GM19035 (cell line): ENCODE data around the gene PSME3.
"Not testable (repeated sequence)": the region's sequence is repeated elsewhere in the genome, so short reads cannot be mapped to it uniquely, and the experiment has no call there.

Experiments used
- ATAC-seq: cut with Tn5 transposase; IDR thresholded peaks from one replicate; pipeline ENCODE4 v1.9.1; 2021; ENCODE audit not compliant: unreplicated experiment

The PSME3 gene

DNA sequence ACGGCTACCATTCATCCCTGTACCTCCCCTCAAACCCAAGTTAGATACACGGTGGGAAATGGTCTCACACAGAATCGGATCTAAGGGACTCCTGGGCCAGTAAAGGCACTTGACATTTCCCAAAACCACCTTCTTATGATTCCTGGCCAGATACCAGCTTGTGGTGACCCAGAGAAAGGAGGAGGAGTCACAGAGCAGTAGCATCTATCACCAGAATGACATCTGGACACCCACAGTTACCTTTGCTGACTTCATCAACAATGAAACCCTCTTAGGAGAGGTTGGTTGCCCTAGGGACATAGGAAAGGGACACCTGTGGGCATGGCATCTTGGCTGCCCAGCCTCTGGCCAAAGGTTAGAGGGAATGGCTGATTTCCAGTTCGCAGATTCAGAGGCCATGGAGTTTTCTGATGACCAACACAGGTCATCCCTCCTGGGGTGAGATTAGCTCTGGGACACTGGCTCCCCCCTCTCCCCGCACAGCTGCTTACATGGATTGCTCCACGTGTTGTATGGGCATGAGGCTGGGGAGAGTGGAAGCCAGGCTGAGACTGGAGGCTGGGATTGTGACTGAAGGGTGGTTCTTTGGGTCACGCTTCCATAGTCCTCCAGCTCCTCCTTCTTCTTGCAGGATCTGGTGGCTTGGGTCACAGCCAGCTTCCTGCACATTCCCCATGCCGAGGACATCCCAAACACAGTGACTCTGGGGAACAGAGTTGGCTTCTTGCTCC lies 16.4 kb downstream of the PSME3 start:
- ATAC-seq = no peak

DNA sequence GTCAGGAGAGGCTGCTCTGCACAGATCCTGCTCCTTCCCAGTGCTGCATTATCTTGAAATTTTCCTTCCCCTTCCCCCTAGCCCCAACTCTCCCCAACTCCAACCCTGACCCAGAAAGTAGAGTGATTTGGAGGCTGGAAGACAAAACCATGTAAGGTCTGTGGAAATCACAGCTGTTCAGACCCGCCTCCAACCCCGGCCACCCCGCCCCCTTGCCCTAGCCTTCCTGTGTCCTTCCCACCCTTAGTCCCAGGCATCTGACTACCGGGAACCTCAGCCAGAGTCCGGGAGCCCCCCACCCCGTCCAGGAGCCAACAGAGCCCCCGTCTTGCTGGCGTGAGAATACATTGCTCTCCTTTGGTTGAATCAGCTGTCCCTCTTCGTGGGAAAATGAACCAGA lies 17.8 kb downstream of the PSME3 start, which contains the start of gene AOC3:
Gene AOC3, plus strand, starts transcription at position 246 of the 400 bp plus-strand sequence. Its CDS starts 145 bp downstream, at position 391.
- ATAC-seq = no peak

DNA sequence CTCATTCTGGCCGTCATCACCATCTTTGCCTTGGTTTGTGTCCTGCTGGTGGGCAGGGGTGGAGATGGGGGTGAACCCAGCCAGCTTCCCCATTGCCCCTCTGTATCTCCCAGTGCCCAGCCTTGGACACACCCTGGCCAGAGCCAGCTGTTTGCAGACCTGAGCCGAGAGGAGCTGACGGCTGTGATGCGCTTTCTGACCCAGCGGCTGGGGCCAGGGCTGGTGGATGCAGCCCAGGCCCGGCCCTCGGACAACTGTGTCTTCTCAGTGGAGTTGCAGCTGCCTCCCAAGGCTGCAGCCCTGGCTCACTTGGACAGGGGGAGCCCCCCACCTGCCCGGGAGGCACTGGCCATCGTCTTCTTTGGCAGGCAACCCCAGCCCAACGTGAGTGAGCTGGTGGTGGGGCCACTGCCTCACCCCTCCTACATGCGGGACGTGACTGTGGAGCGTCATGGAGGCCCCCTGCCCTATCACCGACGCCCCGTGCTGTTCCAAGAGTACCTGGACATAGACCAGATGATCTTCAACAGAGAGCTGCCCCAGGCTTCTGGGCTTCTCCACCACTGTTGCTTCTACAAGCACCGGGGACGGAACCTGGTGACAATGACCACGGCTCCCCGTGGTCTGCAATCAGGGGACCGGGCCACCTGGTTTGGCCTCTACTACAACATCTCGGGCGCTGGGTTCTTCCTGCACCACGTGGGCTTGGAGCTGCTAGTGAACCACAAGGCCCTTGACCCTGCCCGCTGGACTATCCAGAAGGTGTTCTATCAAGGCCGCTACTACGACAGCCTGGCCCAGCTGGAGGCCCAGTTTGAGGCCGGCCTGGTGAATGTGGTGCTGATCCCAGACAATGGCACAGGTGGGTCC lies 18.4 kb downstream of the PSME3 start:
- not testable (repeated sequence) for ATAC-seq

DNA sequence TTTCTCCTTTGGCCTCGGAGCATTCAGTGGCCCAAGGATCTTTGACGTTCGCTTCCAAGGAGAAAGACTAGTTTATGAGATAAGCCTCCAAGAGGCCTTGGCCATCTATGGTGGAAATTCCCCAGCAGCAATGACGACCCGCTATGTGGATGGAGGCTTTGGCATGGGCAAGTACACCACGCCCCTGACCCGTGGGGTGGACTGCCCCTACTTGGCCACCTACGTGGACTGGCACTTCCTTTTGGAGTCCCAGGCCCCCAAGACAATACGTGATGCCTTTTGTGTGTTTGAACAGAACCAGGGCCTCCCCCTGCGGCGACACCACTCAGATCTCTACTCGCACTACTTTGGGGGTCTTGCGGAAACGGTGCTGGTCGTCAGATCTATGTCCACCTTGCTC lies 19.2 kb downstream of the PSME3 start:
- ATAC-seq = no peak

DNA sequence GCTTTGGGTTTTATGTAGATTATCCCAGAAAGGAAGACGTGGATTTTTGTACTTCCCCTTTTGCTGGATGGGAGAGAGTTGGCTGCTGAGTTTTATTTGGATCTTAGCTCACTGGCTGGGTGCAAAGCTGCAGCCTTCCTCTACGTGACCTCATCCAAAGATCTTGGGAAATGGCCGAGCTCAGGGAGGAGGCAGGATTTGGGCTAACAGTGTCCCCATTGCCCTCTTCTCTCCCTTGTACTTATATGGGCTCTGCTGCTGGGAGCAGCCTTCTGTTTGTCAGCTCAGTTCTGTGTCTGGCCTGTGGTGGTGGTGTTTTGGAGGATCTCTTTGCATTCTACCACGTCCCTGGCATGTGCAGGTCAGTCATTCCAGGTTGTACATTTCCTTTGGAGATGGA lies 19.8 kb downstream of the PSME3 start:
- ATAC-seq = no peak

DNA sequence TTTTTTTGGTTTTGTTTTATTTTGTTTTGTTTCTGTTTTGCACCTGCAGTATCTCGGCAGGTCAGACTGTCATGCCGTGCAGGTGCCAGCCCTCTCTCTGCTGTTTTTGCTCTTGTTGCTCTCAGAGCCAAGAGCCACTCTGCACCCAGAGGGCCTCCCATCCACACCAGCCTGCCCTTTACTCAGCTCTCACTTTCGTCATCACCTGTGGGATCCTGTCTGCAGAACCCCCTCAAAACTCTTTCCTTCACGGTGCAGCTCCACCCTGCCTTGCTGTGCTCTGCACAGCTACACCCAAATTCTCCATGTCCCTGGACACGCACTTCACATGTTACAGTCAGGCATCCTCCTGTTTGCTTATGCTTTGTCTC lies 20.4 kb downstream of the PSME3 start:
- no peak for ATAC-seq

DNA sequence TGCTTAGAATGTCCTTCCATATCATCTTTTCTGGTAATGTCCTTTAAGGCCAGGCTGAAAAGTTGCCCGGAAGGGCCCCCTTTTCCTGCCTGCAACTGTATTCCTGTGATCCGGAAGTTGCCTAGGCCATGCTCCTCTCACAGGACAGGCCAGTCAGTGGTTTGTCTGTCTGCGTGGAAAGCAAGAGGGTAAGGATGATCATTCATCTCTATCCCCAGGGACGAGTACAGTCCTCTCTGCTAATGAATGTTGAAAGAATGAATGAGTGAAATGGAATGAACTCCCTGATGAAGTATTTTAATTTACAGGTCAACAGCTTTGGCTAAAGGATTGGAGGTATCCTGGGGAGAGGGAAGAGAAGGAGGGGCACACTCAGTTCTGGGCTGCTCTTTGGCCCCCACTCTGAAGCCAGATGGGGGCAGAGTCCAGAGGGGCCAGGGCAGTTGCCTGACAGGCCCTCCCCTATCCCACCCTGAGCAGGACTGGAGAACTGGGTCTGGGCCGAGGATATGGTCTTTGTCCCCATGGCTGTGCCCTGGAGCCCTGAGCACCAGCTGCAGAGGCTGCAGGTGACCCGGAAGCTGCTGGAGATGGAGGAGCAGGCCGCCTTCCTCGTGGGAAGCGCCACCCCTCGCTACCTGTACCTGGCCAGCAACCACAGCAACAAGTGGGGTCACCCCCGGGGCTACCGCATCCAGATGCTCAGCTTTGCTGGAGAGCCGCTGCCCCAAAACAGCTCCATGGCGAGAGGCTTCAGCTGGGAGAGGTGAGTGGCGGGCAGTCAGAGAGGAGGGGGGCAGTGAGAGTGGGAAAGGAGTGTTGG lies 21.0 kb downstream of the PSME3 start:
- ATAC-seq = no peak

DNA sequence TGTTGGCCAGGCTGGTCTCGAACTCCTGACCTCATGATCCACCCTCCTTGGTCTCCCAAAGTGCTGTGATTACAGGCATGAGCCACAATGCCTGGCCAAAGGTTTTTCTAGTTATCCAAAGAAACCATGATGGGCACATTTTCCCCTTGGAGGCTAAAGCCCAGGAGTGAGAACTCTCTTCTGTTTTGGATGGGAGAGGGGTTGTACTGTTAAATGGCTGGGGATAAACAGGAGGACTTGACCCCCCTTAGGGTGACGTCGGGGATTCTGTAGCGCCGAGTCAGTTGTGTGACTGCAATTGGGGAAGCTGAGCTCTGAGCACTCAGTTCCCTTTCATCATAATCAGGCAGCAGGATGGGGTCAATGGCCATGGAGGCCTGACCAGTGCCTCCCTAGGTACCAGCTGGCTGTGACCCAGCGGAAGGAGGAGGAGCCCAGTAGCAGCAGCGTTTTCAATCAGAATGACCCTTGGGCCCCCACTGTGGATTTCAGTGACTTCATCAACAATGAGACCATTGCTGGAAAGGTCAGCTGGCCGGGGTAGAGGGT lies 21.9 kb downstream of the PSME3 start:
- no peak for ATAC-seq

DNA sequence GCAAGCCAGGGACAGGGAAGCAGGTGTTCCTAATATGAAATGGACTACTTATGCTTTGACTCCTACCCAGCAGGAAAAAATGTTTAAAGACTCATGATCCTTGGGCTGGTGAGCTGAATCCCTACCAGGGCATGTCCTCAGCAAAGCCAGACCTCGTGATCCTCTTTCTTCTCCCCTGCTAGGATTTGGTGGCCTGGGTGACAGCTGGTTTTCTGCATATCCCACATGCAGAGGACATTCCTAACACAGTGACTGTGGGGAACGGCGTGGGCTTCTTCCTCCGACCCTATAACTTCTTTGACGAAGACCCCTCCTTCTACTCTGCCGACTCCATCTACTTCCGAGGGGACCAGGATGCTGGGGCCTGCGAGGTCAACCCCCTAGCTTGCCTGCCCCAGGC lies 22.9 kb downstream of the PSME3 start:
- ATAC-seq = not testable (repeated sequence)

DNA sequence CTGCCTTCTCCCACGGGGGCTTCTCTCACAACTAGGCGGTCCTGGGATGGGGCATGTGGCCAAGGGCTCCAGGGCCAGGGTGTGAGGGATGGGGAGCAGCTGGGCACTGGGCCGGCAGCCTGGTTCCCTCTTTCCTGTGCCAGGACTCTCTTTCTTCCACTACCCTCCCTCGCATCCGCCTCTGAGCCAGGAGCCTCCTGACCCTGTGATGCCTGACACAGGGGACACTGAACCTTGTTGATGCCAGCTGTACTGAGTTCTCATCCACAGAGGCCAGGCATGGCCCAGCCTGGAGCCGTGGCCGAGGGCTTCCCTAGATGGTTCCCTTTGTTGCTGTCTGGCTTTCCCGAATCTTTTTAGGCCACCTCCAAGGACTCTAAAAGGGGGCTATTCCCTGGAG lies 23.3 kb downstream of the PSME3 start:
- not testable (repeated sequence) for ATAC-seq

DNA sequence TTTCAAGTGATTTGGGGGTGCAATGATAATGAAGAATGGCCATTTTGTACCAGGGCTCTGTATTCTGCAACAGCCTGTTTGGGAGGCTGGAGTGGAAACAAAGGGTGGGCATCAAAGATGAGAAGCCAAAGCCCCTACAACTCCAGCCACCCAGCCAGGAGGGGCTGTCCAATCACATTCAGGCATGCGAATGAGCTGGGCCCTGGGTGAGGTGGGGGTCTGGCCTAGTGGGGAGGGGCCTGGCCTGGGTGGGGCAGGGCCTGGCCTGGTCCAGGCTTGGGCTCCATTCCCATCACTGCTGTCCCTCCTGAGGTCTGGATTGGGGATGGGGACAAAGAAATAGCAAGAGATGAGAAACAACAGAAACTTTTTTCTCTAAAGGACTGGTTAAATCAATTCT lies 24.2 kb downstream of the PSME3 start:
- no peak for ATAC-seq

DNA sequence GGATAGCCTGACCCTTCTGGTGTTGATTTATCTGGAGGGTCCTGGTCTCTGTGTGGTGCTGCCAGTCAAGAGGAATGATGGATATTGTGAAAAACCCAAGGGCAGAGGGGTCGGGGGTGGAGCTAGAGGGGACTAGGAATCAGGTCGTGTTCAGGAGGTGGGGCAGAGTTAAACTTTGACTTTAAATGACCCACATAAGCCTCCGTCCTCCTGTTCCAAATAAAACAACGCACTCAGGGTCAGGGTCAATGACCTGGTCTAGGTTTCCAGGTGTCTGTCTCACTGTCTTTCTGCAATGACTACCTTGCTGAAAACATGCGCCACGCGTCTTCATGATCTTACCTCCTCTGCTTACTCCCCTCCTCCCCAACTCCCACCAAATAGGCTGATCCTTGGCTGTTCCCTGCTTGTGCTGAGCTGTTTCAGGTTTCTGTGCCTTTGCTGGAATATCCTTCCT lies 32.5 kb downstream of the PSME3 start:
- ATAC-seq = no peak

DNA sequence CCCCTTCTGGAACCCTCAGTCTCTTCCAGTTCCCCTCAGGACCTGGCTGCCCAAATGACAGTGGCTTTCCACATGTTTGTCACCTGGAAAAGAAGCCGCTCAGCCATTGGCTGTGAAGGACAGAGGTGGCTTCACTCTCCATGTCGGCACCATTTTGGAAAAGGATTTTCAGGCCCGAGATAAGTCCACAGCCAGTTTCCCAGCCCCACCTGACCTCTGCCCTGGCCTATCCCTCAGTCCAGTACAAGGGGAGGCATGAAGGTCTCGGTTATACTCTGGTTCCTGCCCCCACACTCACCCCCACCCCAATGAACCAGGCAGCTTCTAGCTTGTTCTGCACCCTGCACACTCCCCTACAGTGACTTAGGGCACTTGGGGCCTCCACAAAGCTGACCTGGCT lies 33.0 kb downstream of the PSME3 start:
- ATAC-seq = no peak

DNA sequence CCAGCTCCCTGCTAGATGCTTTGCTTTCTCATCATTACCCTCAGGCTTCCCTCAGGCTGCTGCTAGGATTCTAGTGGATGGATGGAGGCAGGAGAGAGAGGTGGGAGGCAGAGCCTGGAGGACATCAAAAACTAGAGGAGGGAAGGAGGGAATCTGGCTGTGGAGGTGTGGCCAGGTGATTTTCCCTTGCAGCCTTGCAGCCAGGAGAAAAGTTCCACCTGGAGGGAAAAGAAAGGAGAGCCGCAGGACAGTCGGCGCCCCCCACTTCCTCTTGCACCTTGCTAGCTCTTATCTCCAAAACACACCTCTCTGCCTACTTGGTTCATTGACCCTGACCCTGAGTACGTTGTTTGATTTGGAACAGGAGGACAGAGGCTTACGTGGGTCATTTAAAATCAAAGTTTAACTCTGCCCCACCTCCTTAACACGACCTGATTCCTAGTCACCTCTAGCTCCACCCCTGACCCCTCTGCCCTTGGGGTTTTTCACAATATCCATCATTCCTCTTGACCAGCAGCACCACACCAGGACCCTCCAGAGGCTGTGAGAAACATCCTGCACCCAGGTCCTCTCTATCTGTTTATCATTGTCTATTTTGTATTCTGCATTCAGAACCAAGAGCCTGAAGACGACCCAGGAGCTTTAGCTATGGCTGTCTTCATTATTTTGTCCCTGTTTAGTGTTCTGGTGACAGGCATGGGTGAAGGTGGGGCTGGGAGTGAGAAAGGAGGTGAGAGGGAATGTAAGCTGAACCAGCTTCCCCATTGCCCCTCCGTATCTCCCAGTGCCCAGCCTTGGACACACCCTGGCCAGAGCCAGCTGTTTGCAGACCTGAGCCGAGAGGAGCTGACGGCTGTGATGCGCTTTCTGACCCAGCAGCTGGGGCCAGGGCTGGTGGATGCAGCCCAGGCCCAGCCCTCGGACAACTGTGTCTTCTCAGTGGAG lies 33.7 kb downstream of the PSME3 start:
- no peak for ATAC-seq

DNA sequence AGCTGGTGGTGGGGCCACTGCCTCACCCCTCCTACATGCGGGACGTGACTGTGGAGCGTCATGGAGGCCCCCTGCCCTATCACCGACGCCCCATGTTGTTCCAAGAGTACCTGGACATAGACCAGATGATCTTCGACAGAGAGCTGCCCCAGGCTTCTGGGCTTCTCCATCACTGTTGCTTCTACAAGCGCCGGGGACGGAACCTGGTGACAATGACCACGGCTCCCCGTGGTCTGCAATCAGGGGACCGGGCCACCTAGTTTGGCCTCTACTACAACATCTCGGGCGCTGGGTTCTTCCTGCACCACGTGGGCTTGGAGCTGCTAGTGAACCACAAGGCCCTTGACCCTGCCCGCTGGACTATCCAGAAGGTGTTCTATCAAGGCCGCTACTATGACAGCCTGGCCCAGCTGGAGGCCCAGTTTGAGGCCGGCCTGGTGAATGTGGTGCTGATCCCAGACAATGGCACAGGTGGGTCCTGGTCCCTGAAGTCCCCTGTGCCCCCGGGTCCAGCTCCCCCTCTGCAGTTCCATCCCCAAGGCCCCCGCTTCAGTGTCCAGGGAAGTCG lies 34.6 kb downstream of the PSME3 start:
- not testable (repeated sequence) for ATAC-seq

DNA sequence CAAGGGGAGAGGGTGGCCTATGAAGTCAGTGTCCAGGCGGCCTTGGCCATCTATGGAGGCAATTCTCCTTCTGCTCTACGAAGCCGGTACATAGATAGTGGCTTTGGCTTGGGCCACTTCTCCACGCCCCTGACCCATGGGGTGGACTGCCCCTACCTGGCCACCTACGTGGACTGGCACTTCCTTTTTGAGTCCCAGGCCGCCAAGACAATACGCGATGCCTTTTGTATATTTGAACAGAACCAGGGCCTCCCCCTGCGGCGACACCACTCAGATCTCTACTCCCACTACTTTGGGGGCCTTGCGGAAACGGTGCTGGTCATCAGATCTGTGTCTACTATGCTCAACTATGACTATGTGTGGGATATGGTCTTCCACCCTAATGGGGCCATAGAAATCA lies 35.1 kb downstream of the PSME3 start:
- ATAC-seq = no peak

DNA sequence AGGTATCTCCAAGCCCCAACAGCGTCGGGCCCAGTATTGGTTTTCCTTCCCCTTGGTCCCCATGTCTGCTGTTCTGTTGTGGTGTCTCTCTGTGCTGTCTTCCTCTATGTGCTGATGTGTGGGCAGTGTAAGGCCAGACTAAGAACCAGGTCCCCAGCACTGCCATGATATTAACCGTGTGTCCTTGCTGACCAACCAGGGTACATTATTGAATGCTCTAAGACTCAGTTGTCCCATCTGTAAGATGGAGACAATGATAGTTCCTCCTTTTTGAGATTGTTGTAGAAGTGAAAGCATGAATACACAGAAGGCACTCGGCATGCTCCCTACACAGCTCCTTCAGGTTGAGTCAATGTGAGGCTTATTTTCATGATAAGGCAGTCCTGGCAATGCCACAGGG lies 38.5 kb downstream of the PSME3 start:
- no peak for ATAC-seq

DNA sequence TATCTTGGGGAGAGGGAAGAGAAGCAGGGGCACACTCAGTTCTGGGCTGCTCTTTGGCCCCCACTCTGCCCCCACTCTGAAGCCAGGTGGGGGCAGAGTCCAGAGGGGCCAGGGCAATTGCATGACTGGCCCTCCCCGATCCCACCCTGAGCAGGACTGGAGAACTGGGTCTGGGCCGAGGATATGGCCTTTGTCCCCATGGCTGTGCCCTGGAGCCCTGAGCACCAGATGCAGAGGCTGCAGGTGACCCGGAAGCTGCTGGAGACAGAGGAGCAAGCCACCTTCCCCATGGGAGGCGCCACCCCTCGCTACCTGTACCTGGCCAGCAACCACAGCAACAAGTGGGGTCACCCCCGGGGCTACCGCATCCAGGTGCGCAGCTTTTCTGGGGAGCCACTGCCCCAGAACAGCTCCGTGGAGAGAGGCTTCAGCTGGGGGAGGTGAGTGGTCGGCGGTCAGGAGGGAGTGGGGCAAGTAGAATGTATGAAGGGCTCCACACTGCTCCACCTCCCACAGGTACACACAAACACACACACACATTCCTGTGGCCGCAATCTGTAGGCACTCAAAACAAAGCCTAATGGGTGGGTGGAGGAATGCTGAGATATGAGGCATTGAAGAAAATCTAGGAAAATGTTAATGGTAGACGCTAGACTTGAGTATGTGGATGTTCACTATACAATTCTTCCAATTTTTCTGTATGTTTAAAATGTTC lies 39.2 kb downstream of the PSME3 start:
- no peak for ATAC-seq

DNA sequence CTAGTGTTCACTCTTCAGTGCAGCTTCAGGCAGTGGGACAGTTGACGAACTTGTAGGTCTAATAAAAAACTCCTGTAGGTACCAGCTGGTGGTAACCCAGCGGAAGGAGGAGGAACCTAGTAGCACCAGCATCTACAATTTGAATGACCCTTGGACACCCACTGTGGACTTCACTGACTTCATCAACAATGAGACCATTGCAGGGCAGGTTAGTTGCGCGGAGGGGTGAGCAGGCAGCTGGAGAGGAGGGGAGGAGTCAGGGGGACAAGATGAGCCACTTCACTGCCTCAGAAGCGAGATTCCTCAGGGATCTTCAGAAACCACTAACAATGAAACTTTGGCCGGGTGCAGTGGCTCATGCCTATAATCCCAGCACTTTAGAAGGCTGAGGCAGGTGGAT lies 40.1 kb downstream of the PSME3 start:
- ATAC-seq = no peak
